ENCODE results near the gene TXNRD2. TPM values are rescaled to one million over a fixed set of nuclear protein-coding genes. Genes with fewer than 3 reads are reported as not detected.

The TXNRD2 gene
- total RNA-seq, 1 donor from 2014 or later = 15.0 TPM

DNA sequence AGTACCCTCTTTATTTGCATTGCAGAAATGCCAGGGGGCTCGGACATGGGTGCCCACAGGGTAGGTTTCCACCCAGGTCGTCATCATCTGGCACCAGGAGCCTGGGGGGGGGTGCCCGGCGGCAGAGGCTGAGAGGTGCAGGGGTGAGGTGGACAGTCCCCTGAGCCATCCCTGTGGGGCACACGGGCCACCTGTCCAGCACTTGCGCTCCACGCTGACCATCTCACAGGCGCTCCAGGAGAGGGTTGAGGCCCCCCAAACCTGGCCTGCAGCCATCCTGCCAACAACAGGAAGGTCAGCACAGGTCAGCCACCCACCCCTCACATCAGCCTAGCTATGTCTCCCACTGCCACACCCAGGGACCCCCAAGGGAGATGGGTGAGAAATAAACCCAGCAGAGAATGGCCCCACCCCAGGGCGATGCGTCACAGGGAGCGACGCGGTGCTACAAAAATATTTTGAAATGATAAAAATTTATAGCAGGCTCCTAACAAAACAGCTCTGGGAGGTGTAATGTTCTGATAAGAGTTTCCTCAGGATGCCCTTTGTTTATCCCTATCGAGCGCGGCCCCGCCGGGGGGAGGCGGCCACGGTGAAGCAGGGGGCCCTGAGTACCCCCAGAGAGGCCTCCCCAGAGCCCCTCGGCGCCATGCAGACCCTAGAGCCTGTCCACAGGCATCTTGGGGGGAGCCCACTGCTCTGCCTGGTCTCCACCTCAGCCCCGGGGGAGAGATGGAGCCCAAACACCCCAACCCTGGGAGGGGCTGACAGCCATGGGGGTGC is 65.9 kb downstream of the TXNRD2 start:
- DNase-seq = no peak

DNA sequence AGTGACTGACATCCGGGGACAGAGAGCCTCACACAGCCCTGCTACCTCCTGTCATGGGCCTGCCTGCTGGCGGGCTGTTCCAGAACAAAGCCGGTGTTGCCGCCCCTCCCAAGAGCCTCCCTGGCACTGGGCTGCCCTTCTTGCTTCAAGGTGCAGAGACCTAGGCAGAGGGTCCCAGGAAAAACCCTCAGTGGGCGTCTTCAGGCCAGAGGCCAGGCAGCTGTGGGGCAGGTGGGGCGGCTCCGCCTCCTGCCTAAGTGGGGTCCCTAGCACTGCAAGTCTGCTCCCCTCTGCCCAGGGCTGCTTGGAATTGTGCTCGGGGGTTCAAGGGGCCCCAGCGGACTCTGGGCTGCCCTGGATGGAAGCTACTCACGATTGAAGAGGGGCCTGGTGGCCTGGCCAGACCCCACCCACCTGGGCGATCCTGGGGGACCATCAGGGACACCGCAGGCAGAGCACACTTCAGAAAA is 66.5 kb downstream of the TXNRD2 start:
- DNase-seq = no peak

DNA sequence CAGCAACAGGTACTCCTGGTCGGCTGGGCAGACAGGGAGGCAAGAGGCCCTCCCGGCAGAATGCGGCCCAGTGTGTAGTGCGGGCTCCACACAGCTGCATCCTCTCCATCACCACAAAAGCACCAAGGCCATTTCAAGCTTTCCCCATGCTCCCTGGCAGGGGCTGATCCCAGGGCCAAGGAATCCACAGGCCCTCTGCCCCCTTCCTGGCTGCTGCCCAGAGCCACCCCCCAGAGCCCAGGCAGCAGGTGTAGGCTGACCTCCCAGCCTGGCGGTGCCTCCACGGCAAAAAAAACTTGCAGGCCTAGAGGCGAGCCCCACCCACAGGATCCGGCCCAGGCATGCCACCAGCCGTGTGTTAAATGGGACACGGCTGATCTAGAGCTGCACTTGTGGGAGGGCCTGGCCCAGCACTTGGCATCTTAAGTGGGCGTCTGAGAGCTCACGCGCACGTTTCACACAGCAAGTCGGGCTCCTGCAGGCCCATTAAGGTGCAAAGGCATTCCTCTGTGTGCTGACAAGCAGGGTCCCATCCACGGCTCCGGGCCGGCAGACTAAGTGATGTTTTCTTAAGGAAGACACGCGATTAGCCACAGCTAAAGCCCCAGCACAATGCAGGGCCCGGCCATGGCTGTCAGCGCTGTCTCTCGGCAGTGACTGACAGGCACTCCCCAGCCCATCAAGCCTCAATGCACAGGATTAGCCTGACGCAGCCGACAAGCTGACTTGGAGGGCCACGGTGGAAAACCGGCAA is 67.1 kb downstream of the TXNRD2 start:
- DNase-seq = peak; percentile 93

DNA sequence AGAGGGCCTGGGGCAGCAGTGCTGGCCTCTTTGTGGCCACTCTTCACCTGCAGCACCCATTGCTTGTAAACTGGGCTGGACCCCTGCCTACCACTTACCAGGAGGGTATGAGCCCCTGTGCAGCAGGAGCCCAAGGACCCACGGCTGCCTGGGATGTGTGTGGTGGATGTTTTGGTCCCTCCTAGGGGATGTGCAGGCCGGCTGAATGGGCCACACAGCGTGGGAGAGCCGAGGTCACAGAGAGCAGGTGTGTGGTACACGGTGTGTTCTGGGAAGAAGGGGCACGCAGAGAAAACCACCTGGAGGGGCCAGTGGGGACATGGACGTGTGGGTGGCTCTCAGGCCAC is 67.7 kb downstream of the TXNRD2 start:
- DNase-seq = no peak

DNA sequence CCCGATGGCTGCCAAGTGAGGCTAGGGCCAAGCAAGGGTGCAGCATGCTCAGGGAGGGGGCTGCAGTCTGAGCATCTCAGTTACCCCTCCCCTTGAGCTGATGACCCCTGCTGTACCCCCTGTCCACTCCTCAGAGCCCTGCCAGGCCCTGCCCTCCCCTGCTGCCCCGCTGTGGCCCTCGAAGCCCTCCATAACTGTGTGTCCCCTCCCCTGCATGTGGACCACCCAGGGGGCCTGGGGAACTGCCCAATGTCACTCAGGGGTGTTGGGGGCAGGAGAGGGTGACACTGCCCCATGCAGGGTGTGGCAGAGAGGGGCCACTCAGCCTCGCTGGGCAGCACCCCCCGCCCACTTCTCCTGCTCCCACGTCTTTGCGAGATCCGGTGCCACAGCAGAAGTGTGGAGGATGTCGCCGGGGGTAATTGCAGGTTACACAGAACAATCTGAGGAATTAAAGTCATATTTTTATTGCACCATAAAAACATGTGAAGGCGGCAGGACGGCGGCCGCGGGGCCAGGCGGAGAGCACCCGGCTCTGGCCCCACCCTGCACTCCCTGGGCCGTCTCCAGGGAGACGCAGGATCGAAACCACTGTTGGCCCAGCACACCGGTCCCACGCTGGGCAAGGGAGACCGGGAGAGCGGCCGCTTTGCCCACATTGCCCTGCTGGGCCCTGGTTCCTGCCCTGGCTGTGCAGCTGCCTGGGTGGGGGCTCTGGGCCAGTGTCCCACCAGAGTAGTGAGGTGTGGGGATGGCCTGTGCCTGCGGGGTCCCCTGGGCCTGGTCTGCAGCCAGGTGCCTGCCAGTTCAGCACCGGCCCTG is 68.3 kb downstream of the TXNRD2 start:
- no peak for DNase-seq

DNA sequence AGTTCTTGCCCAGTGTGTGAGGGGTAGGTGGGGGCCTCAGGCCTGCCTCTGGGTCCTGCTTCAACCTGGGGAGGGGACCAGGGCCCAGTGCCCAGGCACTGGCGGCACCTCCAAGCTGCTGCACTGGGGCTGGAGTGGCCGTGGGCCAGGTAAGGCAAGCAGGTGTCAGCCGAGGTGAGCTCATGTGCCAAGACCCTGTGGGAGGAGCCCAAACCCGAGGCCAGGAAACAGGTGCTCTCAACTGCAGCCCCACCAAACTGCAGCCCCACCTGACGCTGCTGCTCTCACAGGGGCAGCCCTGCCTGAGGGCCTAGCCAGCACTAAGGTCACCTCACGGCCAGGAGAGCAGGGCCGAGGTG is 68.9 kb downstream of the TXNRD2 start:
- DNase-seq = no peak

DNA sequence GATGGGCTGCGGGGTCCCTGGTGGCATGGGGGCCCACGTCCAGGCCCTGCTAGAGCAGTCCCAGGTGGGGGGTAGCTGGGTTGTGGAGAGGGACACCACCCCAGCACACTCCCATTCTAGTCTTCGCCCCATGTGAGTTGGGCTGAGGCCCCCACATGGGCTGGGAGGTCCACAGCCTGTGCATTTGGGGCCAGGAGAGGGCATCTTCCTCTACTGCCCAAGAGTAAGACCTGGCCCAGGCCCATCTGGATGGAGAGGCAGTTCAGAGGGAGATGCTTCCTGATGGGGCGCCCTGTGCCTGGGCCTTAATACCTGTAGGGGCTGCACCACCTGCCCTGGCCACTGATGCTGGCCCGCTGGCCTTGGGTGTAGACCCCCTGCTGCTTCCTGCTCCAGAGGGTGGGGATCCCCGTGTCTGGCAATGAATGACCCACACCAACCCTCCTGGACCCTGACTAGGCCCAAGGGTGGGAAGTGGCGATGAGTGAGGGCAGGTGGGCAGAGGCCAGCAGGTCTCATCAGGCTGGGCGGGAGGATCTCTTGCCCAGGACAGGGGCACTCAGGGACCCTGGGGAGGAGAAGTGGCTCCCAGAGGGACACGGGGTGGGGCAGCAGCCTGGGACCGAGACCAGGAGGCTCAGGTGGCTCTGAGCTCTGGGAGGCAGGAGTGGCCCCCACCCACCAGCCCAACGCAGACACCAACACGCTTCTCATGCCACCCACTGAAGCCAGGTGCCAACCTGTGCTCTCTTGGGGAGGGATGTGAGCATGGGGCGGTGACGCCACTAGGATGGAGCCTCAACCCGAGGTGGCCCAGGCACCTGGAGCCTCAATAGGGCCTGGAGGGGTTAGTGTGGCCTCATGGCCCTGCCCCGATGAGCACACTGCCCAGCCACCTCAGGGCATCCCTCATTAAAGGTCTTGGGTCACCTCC is 69.5 kb downstream of the TXNRD2 start:
- DNase-seq = no peak

DNA sequence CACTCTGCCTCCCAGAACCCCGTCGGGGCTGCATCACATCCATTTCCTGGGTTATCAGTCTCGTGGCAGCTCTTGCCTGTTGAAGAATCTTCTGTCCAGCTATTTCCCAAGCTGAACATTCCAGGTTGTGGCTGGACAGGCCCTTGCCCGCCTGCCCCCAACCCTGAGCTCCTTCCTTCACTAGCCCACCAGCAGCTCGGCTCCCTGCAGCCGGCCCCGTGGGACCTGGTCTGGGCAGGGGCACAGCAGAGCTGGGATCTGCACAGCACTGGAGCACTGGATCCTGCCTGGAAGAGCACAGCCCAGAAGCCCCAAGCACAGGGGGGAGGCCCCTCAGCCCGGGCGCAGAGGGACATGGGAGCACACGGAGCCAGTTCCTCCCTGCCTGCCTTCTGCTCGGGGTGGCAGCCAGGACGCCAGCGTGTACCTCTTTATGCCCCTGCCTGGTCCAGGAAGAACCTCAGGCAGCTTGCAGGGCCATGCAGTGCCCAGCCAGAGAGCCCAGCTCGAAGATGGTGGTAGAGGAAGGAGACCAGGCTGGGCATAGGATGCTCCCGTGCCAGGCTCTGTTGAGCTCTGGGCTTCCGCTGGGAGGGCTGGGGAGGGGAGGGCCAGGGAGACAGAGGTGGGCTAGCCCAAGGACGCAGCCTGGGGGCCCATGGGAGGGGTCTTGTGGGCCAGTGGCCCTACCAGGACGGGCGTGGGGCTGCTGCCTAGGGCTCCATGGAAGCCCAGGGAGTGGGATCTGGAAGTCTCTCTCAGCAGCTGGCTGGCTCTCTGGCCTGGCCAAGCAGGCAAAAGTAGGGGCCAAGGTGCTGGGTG is 70.4 kb downstream of the TXNRD2 start:
- DNase-seq = no peak

DNA sequence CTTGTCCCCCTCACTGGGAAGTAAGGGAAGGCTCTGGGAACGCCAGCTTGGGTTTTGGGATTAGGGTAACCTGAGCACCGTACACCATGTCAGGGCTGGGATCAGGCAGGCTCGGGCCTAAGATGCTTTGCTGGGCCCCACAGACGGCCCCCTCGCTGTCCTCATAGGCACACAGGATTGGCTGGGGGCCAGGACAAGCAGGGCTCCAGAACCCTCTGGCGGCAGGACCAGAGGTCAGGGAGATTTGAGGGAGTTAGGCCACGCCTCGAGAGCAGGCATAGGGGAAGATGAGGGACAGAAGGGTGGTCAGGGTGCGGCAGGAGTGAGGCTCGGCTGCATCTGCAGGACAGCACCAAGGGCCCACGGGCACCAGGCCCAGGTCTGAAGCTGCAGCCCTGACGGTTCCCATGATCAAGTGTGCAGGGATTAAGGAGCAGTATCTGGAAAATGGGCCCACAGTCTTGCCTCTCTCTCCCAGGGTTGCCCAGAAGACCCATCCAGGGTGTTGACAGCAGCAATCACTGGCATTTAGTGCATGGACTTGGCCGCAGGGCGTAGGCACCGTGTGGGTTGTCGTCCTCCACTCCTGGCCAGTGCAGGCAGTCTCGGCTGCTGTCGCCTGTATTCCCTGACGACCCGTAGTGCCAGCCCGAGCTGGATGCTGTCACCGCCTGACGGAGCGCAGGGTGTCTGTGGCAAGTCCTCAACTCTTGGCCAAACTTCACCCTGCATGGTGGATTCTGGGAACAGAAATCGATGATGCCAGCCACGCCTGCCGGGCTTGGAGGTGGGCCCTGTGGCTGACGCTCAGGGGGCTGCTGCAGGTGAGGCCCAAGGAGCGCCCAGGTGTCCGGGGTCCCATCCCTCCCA is 71.2 kb downstream of the TXNRD2 start:
- no peak for DNase-seq

DNA sequence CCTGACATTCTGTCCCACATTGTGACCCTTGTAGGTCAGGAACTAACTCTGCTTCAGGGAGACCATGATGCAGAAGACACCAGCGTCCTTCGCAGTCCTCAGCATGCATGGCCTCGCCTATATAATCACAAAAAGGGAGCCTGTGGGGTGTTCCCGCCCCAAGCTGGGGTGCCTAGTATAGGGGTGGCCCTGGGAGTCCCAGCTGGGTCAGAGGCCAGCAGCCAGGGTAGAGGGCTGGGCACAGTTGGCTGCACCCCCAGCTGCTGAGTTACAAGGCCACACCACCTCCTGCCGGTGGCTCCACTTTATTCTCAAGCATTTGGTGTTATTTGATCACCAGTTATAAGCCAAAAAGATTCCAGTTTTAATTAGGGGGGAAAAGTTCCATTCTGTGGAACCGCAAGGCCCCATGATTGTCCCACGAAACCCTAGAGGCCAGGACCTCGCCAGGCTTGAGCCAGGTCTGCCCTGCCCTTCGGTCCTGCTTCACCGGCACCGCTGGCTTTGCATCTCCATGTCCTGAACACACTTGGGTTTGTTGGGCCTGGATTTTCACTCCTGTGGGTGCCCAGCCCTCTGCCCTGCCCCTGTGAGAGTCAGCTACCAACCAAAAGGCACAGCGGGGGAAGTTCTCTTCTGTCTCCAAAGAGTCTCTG is 72.0 kb downstream of the TXNRD2 start:
- DNase-seq = no peak

DNA sequence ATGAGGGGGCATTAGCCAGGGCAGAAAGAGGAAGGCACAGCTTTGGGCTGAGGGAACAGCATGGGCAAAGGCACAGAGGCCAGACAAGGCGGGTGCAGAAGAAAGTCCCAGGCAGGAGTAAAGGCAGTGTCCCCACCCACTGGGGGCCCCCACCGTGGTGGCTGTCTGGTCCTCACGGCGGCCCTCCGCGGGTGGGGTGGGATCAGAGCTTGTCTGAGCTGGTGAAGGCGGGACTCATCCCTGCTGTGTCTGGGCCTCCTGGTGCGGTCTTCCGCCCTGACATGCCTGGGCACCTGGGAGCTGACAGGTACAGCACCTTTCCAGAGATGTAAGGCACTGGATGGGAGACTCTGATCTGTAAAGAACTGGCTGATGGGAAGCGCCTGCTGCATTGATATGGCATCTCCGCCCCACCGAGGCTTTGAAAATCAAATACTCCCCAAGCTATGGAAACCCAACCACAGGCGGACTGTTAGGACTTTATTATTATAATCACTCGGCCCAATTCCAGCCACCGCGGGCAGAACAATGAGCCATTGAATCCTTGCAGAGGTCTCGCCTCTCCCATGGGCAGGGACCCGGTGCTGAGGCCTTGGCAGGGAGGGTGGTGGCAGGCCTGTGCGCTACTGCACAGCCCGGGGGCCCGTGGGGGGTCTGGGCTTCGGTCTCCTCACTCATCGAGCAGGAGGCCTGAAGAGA is 72.7 kb downstream of the TXNRD2 start:
- DNase-seq = no peak

DNA sequence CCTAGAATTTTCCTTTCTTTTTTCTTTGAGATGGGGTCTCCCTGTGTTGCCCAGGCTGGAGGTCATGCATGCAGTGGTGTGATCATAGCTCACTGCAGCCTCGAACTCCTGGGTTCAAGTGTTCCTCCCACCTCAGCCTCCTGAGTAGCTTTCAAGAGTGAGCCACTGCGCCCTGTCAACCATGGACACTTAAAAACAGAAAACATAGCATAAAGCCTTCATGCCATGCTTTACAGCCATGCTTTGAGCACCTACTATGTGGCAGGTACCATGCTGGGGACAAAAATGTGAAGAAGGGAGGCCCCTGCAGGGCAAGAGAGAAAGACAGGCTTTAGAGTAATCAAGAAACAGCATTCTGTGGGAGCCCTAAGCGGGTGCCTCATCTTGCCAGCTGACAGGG is 73.3 kb downstream of the TXNRD2 start:
- DNase-seq = no peak

DNA sequence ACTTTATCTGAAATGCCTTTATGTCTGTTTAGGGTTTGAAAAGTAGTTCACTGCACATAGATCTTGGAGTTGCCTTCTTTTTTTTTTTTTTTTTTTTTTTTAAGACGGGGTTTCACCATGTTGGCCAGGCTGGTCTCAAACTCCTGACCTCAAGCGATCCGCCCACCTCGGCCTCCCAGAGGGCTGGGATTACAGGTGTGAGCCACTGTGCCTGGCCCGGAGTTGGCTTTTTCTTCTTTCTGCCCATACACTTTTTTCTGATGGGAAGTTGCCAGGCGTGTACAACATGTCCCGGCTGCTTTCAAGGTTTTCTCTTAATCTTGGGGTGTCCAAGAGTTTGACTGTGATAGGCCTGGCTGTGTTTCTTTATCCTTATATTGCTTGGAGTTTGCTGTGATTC is 74.0 kb downstream of the TXNRD2 start:
- DNase-seq = no peak

DNA sequence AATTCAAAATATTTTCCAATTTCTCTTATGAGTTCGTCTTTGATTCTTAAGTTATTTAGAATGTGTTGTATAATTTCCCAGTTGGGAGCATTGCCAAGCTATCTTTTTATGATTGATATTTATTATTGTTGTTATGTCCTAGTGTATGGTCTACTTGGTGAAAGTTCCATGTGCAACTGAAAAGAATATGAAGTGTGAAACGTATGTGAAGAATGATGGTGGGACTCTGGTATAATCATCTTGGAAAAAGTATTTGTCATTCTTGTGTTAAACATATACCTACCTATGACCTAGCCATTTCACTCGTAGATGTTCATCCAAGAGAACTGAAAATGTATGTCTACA is 75.0 kb downstream of the TXNRD2 start:
- no peak for DNase-seq

DNA sequence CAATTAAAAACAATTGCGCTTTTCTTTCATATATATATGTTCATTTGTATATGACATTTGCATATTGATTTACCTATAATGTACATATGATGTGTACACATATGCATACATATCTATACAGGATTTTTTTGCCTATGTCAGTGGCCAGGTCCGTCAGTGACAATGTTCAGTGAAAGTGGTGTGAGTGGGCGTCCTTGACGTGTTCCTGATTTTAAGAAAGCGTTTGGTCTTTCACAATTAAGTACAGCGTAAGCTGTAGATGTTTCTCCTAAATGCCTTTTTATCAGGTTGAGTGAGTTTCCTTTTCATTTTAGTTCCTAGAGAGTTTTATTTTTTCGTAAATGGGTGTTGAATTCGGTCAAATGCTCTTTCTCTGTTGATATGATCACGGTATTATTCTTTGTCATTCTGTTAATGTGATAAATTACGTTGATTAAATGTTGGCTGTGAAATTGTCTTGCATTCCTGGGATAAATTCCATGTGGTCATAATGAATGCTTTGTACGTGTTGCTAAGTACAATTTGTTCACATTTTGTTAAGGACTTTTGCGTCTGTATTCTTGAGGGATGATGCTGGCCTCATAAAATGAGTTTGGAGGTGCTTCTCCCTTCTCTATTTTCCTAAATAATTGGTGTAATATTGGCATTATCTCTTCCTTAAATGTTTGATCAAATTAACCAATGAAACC is 76.3 kb downstream of the TXNRD2 start:
- DNase-seq = no peak

DNA sequence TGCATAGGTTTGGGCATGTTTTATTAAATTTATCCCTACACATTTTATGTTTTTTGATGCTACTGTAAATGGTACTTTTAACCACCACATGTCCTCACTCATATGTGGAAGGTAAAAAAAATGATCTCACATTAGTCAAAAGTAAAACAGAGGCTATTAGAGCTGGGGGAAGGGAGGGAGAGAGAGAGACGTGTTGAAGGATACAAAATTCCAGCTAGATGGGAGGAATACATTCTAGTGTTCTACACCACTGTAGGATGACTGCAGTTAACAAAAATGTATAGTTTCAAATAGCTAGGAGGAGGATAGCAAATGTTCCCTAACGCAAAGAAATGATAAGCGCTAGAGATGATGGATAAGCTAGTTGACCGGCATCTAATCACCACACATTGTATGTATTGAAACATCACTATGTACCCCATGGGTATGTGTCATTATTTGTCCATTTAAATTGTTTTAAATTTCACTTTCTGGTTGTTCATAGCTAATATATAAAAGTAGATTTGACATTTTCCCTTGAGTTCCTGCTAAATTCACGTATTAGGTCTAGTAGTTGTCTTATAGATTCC is 77.0 kb downstream of the TXNRD2 start:
- no peak for DNase-seq

DNA sequence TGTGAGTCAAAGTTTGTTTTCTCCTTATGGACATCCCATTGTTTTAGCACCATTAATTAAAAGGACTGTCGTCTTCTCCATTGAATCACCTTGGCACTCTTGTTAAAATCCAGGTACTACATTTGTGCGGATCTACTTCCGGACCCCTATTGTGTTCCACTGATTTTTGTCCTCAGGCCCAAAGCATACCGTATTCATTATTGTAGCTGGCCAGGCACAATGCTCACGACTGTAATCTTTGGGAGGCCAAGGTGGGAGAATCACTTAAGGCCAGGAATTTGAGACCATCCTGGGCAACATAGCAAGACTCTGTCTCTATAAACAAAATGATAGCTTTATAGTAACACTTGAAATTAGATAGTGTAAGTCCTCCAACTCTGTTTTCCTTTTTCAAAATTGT is 78.0 kb downstream of the TXNRD2 start:
- no peak for DNase-seq
